Inflammatory macrophage (primary cell): ENCODE results near the gene PARP1.
A peak's percentile ranks its signal among the peaks of the same experiment; 100 is the strongest.

Source experiments
- DNase-seq, 2 donors: peaks; one replicate each; pipeline ENCODE4 v3.0.0-alpha.2; 2020 to 2022

PARP1 gene

GRCh38 chr1:226404904-226405222 lies 3.0 kb downstream of the PARP1 start:
- no peak for DNase-seq

- no peak for DNase-seq
Observed at GRCh38 chr1:226404063-226404903, 3.6 kb downstream of the PARP1 start.

GRCh38 chr1:226403201-226404034 lies 4.5 kb downstream of the PARP1 start:
- peak; percentile 16 to 20 for DNase-seq

- no peak for DNase-seq
Observed at GRCh38 chr1:226402739-226403165, 5.1 kb downstream of the PARP1 start.

- no peak for DNase-seq
Observed at GRCh38 chr1:226401355-226402303, 6.3 kb downstream of the PARP1 start.

- DNase-seq: no peak
Observed at GRCh38 chr1:226400519-226401354, 7.2 kb downstream of the PARP1 start.

- no peak for DNase-seq
Observed at GRCh38 chr1:226397955-226398636, 9.8 kb downstream of the PARP1 start.

- peak in 1 of 2 donors; percentile 17 for DNase-seq
Observed at GRCh38 chr1:226397011-226397926, 10.6 kb downstream of the PARP1 start.

- no peak for DNase-seq
Observed at GRCh38 chr1:226395753-226396152, 12.1 kb downstream of the PARP1 start.

- DNase-seq: no peak
Observed at GRCh38 chr1:226394462-226394861, 13.4 kb downstream of the PARP1 start.

GRCh38 chr1:226390681-226391080 lies 17.2 kb downstream of the PARP1 start:
- DNase-seq: no peak

- no peak for DNase-seq
Observed at GRCh38 chr1:226388131-226388530, 19.8 kb downstream of the PARP1 start.

GRCh38 chr1:226384717-226385116 lies 23.2 kb downstream of the PARP1 start:
- no peak for DNase-seq

- DNase-seq: no peak
Observed at GRCh38 chr1:226384040-226384439, 23.9 kb downstream of the PARP1 start.

GRCh38 chr1:226382030-226382429 lies 25.9 kb downstream of the PARP1 start:
- no peak for DNase-seq

- no peak for DNase-seq
Observed at GRCh38 chr1:226381226-226381998, 26.5 kb downstream of the PARP1 start.

GRCh38 chr1:226378071-226378470 lies 29.8 kb downstream of the PARP1 start:
- DNase-seq: no peak

- no peak for DNase-seq
Observed at GRCh38 chr1:226376300-226376699, 31.6 kb downstream of the PARP1 start.

GRCh38 chr1:226373376-226373775 lies 34.5 kb downstream of the PARP1 start:
- DNase-seq: no peak
